HG02870 (cell line): Measurements from ENCODE around the gene C20orf204.

ENCODE experiments used
- ATAC-seq: cut with Tn5 transposase; IDR thresholded peaks from one replicate; pipeline ENCODE4 v1.9.1; 2021; ENCODE audit warnings: mild to moderate bottlenecking, moderate library complexity; ENCODE audit not compliant: unreplicated experiment

Gene C20orf204

DNA sequence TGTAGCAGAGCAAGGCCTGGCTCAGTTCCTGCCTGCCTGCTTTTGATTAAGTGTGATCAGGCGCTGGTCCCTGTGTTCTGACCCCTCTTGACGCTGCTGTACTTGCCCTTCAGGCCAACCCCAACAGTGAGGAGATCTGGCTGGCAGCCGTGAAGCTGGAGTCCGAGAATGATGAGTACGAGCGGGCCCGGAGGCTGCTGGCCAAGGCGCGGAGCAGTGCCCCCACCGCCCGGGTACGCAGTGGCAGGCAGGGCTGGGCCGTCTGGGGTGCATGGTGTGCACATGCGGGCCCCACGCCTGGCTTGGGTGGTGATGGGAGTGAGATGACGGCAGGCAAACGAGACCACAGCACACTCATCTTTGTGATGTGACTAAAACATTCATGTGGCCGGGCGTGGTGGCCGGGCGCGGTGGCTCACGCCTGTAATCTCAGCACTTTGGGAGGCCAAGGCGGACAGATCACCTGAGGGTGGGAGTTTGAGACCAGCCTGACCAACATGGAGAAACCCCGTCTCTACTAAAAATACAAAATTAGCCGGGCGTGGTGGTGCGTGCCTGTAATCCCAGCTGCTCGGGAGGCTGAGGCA lies 10.1 kb upstream of the C20orf204 start:
- ATAC-seq = no peak

DNA sequence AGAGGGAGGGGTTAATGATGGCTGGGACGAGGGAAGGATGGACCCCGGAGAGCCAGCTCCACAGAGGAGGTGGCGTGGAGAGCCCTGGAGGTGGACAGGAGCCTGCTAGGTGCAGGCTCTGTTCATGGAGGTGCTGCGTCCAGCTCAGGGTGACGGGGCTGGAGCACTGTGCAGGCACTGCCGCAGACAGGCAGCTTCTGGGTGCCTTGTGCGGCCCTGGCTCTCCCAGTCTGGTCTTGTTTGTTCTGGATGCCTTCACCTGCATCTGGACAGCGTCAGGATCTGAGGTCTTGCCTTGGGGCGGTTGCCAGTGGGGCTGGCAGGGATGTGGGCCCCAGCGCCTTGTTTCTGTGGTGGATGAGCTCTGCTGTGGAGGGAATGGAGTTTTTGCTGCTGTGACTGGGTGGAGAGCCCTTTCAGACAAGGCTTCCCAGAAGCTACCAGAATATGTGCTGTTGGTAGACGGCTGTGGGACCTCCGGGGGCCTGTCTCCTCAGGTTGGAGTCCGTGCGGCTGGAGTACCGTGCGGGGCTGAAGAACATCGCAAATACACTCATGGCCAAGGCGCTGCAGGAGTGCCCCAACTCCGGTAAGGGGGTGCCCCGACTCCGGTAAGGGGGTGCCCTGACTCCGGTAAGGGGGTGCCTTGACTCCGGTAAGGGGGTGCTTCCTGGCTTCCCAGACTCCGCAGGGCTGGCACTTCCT lies 7.8 kb upstream of the C20orf204 start:
- ATAC-seq = no peak

GRCh38 chr20:64029293-64030117 lies 6.5 kb upstream of the C20orf204 start:
- no peak for ATAC-seq

- no peak for ATAC-seq
These were observed 5.4 kb upstream of the C20orf204 start for GRCh38 chr20:64030371-64031134.

GRCh38 chr20:64031822-64032314 lies 4.1 kb upstream of the C20orf204 start:
- no peak for ATAC-seq

GRCh38 chr20:64032706-64033624 lies 3.0 kb upstream of the C20orf204 start:
- no peak for ATAC-seq

GRCh38 chr20:64033981-64034493 lies 1.9 kb upstream of the C20orf204 start:
- ATAC-seq = no peak

DNA sequence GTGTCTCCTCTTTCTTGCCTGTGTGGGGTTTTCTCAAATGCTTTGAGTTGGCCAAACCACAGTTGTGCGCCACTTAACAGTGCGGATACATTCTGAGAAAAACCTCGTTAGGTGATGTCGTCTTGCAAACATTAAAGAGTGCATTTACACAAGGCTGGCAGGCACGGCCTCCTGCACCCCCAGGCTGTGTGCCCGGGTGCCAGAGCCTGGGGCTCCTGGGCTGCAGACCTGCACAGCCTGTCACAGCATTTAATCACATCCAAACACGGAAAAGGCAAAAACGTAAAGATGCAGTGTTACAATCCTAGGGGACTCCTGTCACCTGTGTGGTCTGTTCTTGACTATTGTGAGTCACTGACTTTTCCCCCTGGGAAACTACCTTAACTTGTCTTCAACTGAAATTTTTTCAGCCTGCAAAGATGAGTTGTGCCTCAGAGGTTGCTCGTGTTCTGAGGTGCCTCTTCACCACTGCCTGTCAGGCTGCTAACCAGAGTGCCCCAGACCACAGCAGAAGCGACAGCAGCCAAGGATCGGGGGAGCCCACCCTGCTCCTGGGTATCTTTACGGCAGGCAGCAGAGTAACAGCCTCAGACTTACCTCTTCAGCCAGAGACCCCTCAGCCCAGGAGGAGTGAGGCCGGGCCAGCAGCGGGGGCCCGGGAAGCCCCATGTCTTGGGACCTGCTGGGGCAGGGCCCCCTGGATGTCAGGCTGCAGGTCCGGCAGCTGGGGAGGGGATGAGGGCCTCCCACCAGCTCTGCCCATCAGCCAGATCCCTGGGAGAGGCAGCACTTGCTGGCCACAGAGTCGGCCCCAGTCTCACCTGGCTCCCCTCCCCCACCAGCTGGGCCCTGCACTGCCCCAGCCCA lies 683 bp upstream of the C20orf204 start:
- ATAC-seq = no peak

GRCh38 chr20:64036346-64037198 lies 590 bp downstream of the C20orf204 start:
- ATAC-seq = no peak

DNA sequence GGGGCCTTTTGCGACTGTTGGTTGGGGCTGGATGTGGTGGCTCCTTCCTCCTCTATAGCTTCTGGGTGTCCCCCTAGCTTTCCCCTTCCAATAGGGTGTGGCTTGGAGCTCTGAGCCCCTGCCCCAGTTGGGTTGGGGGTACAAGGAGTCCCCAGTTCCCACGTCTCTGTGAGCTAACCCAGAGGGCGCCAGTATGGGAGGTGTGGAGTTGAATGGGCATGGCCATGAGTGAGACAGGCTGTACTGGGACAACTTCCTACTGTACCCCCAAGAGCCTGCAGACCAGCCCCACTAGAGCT lies 1.2 kb downstream of the C20orf204 start:
- ATAC-seq = no peak

- ATAC-seq = no peak
These were observed 1.7 kb downstream of the C20orf204 start for GRCh38 chr20:64037498-64038213.

DNA sequence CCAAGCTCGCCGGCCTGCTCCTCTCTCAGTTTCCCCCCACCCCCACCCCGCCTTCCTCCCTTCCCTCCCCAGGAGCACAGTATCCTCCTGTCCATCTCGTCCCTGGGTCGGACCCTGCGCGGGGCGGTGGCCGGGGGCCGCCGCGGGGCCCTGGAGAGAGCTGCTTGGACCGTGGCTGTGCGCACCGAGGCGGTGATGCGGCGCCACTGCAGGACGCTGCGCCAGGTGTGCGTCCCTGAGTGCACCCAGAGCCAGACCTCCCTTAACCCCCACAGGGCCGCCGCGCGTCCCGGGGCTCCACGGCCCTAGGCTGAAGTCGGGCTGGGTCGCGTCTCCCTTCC lies 2.2 kb downstream of the C20orf204 start:
- no peak for ATAC-seq

GRCh38 chr20:64038565-64039292 lies 2.7 kb downstream of the C20orf204 start:
- no peak for ATAC-seq

DNA sequence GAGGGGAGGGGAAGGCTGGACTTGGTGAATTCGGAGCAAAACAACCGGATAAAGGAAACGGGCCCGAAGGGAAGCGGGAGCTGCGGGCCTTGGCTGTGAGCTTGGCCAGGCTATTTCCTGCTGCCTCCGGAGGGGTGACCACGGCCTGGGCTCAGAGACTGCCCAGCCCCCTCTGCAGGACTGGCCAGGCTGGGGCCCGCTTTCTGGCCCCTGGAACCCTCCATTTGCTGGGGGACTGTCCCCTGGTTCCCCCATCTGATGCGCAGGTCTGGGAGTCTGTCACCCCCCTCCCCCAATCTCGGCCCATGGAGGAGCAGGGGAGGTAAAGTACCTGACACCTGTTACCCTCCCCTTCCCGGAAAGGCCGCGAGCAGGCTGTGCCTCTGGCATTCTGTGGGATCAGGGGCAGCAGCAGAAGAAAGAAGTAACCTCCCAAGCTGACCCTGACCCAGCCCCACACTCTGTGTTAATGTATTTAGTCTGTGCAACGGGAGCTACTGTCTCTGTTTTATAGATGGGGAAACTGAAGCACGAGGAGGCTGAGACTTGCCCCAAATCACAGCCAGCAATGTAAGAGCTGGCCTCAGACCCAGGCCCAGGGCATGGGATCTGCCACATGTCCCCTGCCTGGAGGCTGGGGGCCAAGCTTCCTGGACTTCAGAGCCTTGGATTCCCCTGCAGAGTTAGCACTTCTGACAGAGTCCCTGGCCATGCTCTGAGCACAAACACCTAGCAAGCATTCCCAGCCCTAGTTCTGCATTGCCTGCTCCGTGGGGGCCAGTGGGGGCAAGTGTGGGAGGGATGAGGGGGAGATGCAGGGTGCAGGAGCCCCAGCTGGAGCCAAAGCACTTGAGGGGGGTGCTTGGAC lies 3.5 kb downstream of the C20orf204 start:
- ATAC-seq = no peak

- ATAC-seq = no peak
These were observed 4.5 kb downstream of the C20orf204 start for GRCh38 chr20:64040231-64041039.
